ENCODE results near the gene KLHL20.
"Not testable (repeated sequence)": the region's sequence is repeated elsewhere in the genome, so short reads cannot be mapped to it uniquely, and the experiment has no call there.

The KLHL20 gene

DNA sequence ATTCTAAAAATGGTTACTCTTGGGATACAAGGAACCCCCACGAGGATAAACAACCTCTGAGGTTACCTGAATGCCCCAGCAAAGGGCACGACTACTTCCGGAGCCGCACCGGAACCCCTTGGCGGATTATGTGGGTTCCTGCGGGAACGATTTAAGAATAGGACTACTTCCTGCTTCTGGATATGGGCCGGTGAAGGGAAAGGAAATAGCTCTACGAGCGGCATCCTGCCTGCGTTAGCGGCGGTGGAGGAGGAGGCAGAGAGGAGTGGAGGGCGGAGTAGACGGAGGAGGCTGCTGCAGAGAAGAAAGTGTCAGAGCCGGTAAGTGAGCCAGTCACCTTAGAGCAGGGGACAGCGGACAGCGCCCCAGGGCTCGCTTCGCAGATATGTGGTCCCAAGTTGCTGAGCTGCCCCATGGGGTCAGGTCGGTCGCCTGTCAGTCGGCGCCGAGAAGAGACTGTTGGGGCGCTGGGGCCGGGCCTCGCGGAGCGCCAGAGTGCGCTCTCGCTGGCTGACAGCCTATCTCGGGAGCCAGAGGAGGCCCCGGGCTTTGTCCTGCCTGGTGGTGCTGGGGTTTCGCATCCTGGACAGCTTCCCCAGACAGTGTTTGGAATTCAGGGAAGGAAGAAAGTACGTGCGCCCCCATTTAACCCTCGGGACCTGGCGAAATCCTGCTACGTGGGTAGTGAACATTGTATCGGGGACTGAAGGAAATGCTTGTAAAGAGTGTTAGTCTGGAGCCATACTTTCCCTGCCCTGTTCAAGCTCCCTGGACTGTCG lies at the start of gene KLHL20:
Gene KLHL20, plus strand, starts transcription at position 223 of the 779 bp plus-strand sequence. CDS start 1,063 bp downstream, outside the sequence.
- peak; percentile 29 for DNase-seq

- no peak for DNase-seq
Measured at GRCh38 chr1:173666646-173667045, 48.1 kb upstream of the KLHL20 start.

GRCh38 chr1:173669491-173669941 lies 45.3 kb upstream of the KLHL20 start, which contains the start of gene ANKRD45:
TSS of gene ANKRD45 (minus strand) at chr1:173669851. CDS start at chr1:173659418, 10,433 bp downstream.
- DNase-seq = no peak

GRCh38 chr1:173674496-173674895 lies 40.3 kb upstream of the KLHL20 start:
- not testable (repeated sequence) for DNase-seq

- DNase-seq = not testable (repeated sequence)
Measured at GRCh38 chr1:173680152-173680551, 34.6 kb upstream of the KLHL20 start.

DNA sequence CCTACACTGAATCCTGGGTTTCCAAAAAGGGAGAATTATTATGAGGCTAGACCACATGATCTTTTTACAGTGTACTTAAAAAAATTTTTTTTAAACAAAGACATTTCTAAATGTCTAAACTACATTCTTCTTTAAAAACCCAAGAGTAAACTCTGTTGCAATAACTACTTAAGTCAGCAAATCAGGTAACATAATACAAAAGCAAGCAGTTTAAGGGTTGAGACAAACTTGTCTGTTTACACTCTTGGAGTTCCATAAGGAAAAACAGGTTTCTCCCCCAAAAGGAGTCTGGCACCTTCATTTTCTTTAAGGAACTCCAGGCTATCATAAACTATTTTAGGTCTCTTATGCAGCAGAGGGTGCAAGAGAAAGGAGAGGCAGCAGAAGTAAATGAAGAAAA lies 32.6 kb upstream of the KLHL20 start:
- DNase-seq = no peak

- not testable (repeated sequence) for DNase-seq
Measured at GRCh38 chr1:173683838-173684237, 30.9 kb upstream of the KLHL20 start.

DNA sequence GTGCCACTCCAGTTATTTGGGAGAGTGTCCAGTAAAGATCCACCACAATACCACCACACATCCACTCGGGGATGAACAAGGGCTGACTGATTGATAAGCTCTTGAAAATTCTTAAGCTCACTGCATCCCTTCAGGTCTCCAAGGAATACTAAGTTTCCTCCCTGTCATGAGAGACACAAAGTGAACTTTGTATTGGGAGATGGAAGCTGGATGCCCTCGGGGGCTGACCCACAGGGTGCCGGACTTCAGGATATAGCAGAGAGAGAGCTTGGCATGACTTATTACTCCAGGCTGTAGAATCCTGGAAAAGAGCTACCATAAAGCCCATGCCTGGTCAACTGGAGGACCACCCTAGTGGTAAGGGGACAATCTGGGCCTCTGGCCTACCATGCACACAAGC lies 29.7 kb upstream of the KLHL20 start:
- DNase-seq = not testable (repeated sequence)

GRCh38 chr1:173688300-173688699 lies 26.5 kb upstream of the KLHL20 start:
- no peak for DNase-seq

DNA sequence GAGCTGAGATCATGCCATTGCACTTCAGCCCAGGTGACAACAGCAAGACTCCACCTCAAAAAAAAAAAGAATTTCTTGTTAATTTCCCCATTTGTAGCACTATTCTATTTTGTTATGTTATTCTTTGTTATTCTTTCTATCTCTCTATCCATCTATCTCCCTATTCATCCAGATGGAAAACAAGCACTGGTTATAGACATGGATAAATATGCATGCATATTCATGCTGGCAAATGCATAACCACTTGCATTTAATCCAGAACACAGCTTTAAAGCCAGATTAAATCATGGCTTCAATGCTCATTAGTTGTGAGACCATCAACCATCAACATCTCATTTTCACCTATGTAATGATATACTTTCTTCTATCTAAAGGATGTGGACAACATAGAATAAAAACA lies 21.5 kb upstream of the KLHL20 start:
- no peak for DNase-seq

DNA sequence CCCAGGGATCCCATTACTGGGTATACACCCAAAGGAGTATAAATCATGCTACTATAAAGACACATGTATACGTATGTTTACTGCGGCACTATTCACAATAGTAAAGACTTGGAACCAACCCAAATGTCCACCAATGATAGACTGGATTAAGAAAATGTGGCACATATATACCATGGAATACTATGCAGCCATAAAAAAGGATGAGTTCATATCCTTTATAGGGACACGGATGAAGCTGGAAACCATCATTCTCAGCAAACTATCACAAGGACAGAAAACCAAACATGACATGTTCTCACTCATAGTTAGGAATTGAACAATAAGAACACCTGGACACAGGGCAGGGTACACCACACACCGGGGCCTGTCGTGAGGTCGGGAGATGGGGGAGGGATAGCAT lies 13.5 kb upstream of the KLHL20 start:
- DNase-seq = not testable (repeated sequence)

DNA sequence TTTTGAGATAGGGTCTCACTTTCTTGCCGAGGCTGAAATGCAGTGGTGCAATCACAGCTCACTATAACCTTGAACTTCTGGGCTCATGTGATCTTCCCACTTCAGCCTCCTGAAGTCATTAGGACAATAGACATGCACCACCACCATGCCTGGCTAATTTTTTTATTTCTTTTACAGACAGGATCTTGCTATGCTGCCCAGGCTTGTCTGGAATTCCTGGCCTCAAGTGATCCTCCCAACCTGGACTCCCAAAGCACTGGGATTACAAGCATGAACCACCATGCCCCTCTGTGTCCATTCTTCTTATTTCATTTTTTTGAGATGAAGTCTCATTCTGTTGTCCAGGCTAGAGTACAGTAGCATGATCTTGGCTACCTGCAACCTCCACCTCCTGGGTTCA lies 12.0 kb upstream of the KLHL20 start:
- no peak for DNase-seq

DNA sequence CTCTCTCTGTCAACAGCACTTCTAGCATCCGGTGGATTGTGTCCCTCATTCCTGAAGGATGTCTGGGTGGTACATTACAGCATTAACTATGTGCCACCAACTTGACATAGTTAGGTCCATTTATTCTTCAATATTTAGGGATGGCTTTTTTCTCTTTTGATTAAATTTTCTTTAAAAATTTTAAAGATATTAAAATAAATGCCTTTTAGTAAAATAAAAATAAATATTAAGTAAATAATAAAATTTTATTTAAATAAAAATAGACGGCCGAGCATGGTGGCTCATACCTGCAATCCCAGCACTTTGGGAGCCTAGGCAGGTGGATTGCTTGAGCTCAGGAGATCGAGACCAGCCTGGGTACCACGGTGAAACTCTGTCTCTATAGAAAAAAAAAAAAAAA lies 9.7 kb upstream of the KLHL20 start:
- no peak for DNase-seq

DNA sequence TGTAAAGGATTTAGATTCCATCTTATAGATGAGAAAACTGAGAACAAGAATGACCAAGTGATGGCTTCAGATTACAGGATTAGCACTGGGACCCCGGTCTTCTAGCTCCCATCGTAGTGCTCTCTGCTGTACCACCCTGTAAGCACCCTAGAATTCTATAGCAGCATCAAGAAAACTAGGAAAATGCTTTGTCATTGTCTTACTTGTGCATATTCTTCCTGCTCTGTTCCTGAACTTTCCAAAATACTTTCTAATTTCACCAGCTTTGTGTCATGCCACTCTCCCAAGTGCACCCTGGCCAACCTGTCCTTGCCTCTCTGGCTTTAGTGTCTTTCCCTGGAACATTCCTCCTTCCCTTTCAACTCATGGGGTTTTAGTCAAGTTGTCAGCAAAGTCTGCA lies 6.0 kb upstream of the KLHL20 start:
- no peak for DNase-seq

- DNase-seq = no peak
Measured at GRCh38 chr1:173714441-173714758, 381 bp upstream of the KLHL20 start.

- no peak for DNase-seq
Measured at GRCh38 chr1:173715538-173715844, 710 bp downstream of the KLHL20 start.

GRCh38 chr1:173717238-173717637 lies 2.5 kb downstream of the KLHL20 start:
- DNase-seq = no peak

- DNase-seq = not testable (repeated sequence)
Measured at GRCh38 chr1:173731331-173731730, 16.6 kb downstream of the KLHL20 start.

GRCh38 chr1:173733912-173734311 lies 19.1 kb downstream of the KLHL20 start:
- no peak for DNase-seq

- not testable (repeated sequence) for DNase-seq
Measured at GRCh38 chr1:173736104-173736503, 21.3 kb downstream of the KLHL20 start.

GRCh38 chr1:173742203-173742886 lies 27.6 kb downstream of the KLHL20 start:
- DNase-seq = no peak

DNA sequence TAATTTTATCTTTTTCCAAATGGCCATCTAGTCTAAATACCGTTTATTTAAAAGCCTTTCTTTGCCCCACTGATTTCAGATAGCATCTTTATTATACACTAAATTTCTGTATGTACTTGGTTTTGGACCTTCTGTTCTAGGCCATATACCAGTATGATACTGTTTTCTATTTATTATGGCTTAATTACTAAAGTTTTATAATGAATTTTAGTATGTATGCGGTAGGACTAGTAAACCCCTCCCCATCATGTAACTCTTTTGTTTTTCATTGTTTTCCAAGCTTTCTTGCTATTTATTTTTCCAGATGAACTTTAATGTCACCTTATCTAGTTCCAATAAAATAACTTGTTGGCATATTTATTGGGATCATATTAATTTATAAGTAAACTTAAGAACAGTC lies 29.9 kb downstream of the KLHL20 start:
- no peak for DNase-seq

DNA sequence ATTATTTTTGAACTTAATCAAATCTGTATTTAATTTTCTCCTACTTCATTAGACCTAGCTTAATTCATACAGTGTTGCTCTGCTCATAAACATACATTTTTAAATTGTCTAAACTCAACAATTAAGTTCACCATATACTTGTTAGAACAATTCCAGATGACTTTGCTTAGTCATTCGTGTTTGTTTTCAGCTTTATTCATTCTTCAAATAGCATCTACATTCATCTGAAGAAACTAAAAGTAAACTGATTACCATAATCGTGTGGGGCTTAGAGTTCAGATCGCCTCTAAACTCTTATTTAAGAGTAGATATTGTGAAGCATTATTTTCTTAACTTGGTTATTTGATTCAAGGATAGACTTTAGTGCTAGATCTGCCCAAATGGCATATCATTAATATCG lies 34.4 kb downstream of the KLHL20 start:
- no peak for DNase-seq

GRCh38 chr1:173753830-173754229 lies 39.0 kb downstream of the KLHL20 start:
- no peak for DNase-seq

DNA sequence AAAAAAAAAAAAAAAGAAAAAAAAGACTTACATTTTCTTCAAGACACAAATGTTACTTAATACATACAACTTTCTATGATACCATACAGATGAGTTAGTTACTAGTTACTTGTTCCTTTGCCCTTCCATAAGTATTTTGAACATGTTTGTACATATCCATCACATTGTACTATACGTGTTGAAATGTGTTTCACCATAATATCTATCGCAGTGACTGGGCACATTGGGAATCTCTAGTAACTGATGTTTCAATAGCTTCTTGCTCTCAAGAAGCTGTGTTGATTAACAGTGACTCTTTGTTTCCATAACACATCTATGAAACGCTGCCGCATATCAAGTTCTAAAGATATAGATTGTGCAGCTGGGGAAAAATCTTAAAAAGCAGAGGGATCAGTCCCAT lies 42.9 kb downstream of the KLHL20 start:
- no peak for DNase-seq
